Endometrium (tissue), 2 donors: ENCODE results near the gene MROH2A.

Experiments
- FAIRE-seq: peaks from 2 replicates; lab custom pipeline; 2012; peaks lifted over from hg19 to GRCh38; lab: Jason Lieb, UNC
- donor health status: control.
- donor health status: control.

The MROH2A gene

GRCh38 chr2:233838726-233839446, 60.8 kb downstream of the MROH2A start:
- no peak for FAIRE-seq

- no peak for FAIRE-seq
Observed at GRCh38 chr2:233839447-233839820, 61.3 kb downstream of the MROH2A start.

GRCh38 chr2:233840520-233840919, 62.4 kb downstream of the MROH2A start:
- no peak for FAIRE-seq

- no peak for FAIRE-seq
Observed at GRCh38 chr2:233841183-233841582, 63.1 kb downstream of the MROH2A start.

GRCh38 chr2:233844064-233844807, 66.1 kb downstream of the MROH2A start:
- FAIRE-seq, result no peak

- FAIRE-seq, result no peak
Observed at GRCh38 chr2:233844836-233845235, 66.7 kb downstream of the MROH2A start.

- FAIRE-seq, result no peak
Observed at GRCh38 chr2:233845301-233846060, 67.4 kb downstream of the MROH2A start.

GRCh38 chr2:233846387-233847247, 68.5 kb downstream of the MROH2A start:
- FAIRE-seq, result no peak

GRCh38 chr2:233847248-233847898, 69.2 kb downstream of the MROH2A start:
- FAIRE-seq, result no peak

GRCh38 chr2:233848276-233848675, 70.1 kb downstream of the MROH2A start:
- no peak for FAIRE-seq

GRCh38 chr2:233849607-233850271, 71.6 kb downstream of the MROH2A start:
- no peak for FAIRE-seq

GRCh38 chr2:233850745-233851144, 72.6 kb downstream of the MROH2A start:
- no peak for FAIRE-seq

GRCh38 chr2:233851169-233851568, 73.0 kb downstream of the MROH2A start:
- FAIRE-seq, result no peak

- FAIRE-seq, result no peak
Observed at GRCh38 chr2:233852056-233852455, 73.9 kb downstream of the MROH2A start.

- FAIRE-seq, result no peak
Observed at GRCh38 chr2:233853353-233853752, 75.2 kb downstream of the MROH2A start.

GRCh38 chr2:233853883-233854240, 75.7 kb downstream of the MROH2A start:
- FAIRE-seq, result no peak

- FAIRE-seq, result peak; percentile 93
Observed at GRCh38 chr2:233854241-233854981, 76.3 kb downstream of the MROH2A start, which contains the start of gene HJURP. TSS of gene HJURP (minus strand) at chr2:233854535. CDS start at chr2:233854500, 35 bp downstream.

GRCh38 chr2:233855345-233855744, 77.2 kb downstream of the MROH2A start:
- no peak for FAIRE-seq

GRCh38 chr2:233856184-233856583, 78.1 kb downstream of the MROH2A start:
- FAIRE-seq, result no peak

GRCh38 chr2:233857511-233858141, 79.5 kb downstream of the MROH2A start:
- FAIRE-seq, result no peak
